ENCODE measurements around the gene SLC24A3. TPM values are rescaled to one million over a fixed set of nuclear protein-coding genes. Genes with fewer than 3 reads are reported as not detected.

Gene SLC24A3
- total RNA-seq, 1 donor from 2014 or later: 0.10 TPM

GRCh38 chr20:19527509-19527908, 315.1 kb downstream of the SLC24A3 start:
- Mint-ChIP-seq H3K4me3 (ENCODE audit: unreplicated experiment) (no peak overlapping the region), H3K4me1 (ENCODE audit: low read depth) (no peaks in the 10 kb centered on the region), H3K36me3 (ENCODE audit: low read depth) (no peaks in the 10 kb centered on the region), H3K27me3 (ENCODE audit: low read depth) (peaks cover 2% of the 10 kb centered on the region), H3K27ac (ENCODE audit: unreplicated experiment) (no peak overlapping the region), H3K9me3 (ENCODE audit: low read depth) (no peaks in the 10 kb centered on the region)
- TF ChIP-seq CTCF (IDR thresholded peaks at IDR 0.05): no peak
- no peak for DNase-seq (ENCODE audit: low spot score)

GRCh38 chr20:19528286-19529030, 316.0 kb downstream of the SLC24A3 start:
- Mint-ChIP-seq H3K36me3 (ENCODE audit: low read depth) (no peaks in the 10 kb centered on the region), H3K9me3 (ENCODE audit: low read depth) (no peaks in the 10 kb centered on the region), H3K4me3 (ENCODE audit: unreplicated experiment) (no peak overlapping the region), H3K27me3 (ENCODE audit: low read depth) (peaks cover 2% of the 10 kb centered on the region), H3K27ac (ENCODE audit: unreplicated experiment) (no peak overlapping the region), H3K4me1 (ENCODE audit: low read depth) (no peaks in the 10 kb centered on the region)
- DNase-seq (ENCODE audit: low spot score): no peak
- TF ChIP-seq CTCF (IDR thresholded peaks at IDR 0.05): no peak

GRCh38 chr20:19530006-19530405, 317.6 kb downstream of the SLC24A3 start:
- Mint-ChIP-seq H3K27ac (ENCODE audit: unreplicated experiment) (no peak overlapping the region), H3K4me1 (ENCODE audit: low read depth) (no peaks in the 10 kb centered on the region), H3K9me3 (ENCODE audit: low read depth) (peaks cover 4% of the 10 kb centered on the region), H3K27me3 (ENCODE audit: low read depth) (peaks cover 2% of the 10 kb centered on the region), H3K36me3 (ENCODE audit: low read depth) (no peaks in the 10 kb centered on the region), H3K4me3 (ENCODE audit: unreplicated experiment) (no peak overlapping the region)
- TF ChIP-seq CTCF (IDR thresholded peaks at IDR 0.05): no peak
- DNase-seq (ENCODE audit: low spot score): no peak

- H3K27ac Mint-ChIP-seq (ENCODE audit: unreplicated experiment): no peak overlapping the region
- H3K27me3 Mint-ChIP-seq (ENCODE audit: low read depth): no peaks in the 10 kb centered on the region
- no peak for TF ChIP-seq CTCF (IDR thresholded peaks at IDR 0.05)
- peaks cover 19% of the 10 kb centered on the region for H3K9me3 Mint-ChIP-seq (ENCODE audit: low read depth)
- H3K4me3 Mint-ChIP-seq (ENCODE audit: unreplicated experiment): no peak overlapping the region
- H3K36me3 Mint-ChIP-seq (ENCODE audit: low read depth): no peaks in the 10 kb centered on the region
- no peaks in the 10 kb centered on the region for H3K4me1 Mint-ChIP-seq (ENCODE audit: low read depth)
- no peak for DNase-seq (ENCODE audit: low spot score)
Measured at GRCh38 chr20:19531446-19531845, 319.0 kb downstream of the SLC24A3 start.

GRCh38 chr20:19538556-19538955, 326.1 kb downstream of the SLC24A3 start:
- Mint-ChIP-seq H3K27me3 (ENCODE audit: low read depth) (peaks cover 4% of the 10 kb centered on the region), H3K9me3 (ENCODE audit: low read depth) (peaks cover 21% of the 10 kb centered on the region), H3K4me3 (ENCODE audit: unreplicated experiment) (no peak overlapping the region), H3K27ac (ENCODE audit: unreplicated experiment) (no peak overlapping the region), H3K36me3 (ENCODE audit: low read depth) (no peaks in the 10 kb centered on the region), H3K4me1 (ENCODE audit: low read depth) (no peaks in the 10 kb centered on the region)
- no peak for TF ChIP-seq CTCF (IDR thresholded peaks at IDR 0.05)
- DNase-seq (ENCODE audit: low spot score): no peak

Data from chondrocyte (in vitro differentiated cells).